ENCODE results near the gene RMND5A.
A peak's percentile ranks its signal among the peaks of the same experiment; 100 is the strongest.

RMND5A gene

DNA sequence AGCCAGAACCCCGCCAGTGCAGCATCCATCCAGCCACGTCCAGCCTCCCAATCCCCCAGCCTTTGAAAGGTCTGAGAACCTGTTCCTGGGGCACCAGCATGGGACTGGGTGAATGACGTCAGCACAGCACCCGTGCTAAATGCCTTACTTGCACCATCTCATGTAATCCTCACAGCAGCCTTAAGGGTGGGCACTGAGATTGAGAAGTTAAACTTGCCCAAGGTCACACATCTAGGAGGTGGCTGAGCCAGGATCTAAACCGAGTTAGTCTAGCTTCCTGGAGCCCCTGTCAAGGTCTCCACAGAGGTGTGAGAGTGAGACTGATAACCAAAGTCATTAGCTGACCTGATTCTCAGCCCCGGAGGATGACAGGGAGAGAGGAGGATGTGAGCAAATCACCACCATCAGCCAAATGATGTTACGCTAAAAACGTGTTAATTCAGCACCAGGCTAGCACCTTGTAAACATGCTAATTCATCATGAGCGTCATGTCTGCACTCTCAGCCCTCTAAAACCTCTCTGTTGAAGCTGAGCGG is 66.0 kb downstream of the RMND5A start:
- H3K36me3 Mint-ChIP-seq, result no peaks in the 10 kb centered on the region

GRCh38 chr2:86787736-86788135 is 67.6 kb downstream of the RMND5A start:
- no peak overlapping the region for H3K4me3 Mint-ChIP-seq
- peaks cover 40 to 46% of the 10 kb centered on the region in 2 donors for H3K27me3 Mint-ChIP-seq
- H3K9me3 Mint-ChIP-seq, result no peaks in the 10 kb centered on the region
- no peaks in the 10 kb centered on the region for H3K36me3 Mint-ChIP-seq
- H3K27ac Mint-ChIP-seq, result no peak overlapping the region
- ATAC-seq (replicated peaks) (no peak), DNase-seq (no peak)
- H3K4me1 Mint-ChIP-seq, result peaks cover 31 to 43% of the 10 kb centered on the region in 2 donors

More for the DNA sequence above, 66.0 kb downstream of the RMND5A start:
- H3K27ac Mint-ChIP-seq, result no peak overlapping the region
- H3K4me3 Mint-ChIP-seq, result no peak overlapping the region
- H3K27me3 Mint-ChIP-seq, result peaks cover 26 to 33% of the 10 kb centered on the region in 2 donors
- ATAC-seq (replicated peaks) (no peak), DNase-seq (no peak)
- H3K9me3 Mint-ChIP-seq, result no peaks in the 10 kb centered on the region
- peaks cover 27 to 51% of the 10 kb centered on the region in 2 donors for H3K4me1 Mint-ChIP-seq

DNA sequence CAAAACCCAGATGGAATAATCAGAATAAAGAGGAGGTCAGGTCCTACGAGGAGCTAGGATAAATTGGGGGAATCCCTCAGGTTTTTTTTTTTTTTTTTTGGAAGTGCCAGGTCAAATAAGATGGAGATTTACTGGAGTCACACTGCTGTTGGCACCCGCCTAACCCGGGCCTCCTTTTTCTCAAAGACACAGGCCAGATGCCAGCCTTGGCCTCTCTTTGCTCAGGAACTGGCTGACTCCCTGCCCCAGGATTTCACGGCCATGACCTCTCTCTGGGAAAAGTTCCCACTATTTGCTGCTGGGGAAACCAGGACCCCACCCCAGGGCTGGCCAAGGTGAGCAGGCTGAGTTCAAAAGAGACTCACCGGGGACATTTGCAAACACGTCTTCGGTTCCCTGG is 68.1 kb downstream of the RMND5A start:
- Mint-ChIP-seq H3K9me3 (no peaks in the 10 kb centered on the region), H3K4me1 (peaks cover 31 to 43% of the 10 kb centered on the region in 2 donors), H3K27ac (no peak overlapping the region), H3K36me3 (no peaks in the 10 kb centered on the region), H3K27me3 (peaks cover 44 to 50% of the 10 kb centered on the region in 2 donors), H3K4me3 (no peak overlapping the region)
- ATAC-seq (replicated peaks) (no peak), DNase-seq (no peak)

DNA sequence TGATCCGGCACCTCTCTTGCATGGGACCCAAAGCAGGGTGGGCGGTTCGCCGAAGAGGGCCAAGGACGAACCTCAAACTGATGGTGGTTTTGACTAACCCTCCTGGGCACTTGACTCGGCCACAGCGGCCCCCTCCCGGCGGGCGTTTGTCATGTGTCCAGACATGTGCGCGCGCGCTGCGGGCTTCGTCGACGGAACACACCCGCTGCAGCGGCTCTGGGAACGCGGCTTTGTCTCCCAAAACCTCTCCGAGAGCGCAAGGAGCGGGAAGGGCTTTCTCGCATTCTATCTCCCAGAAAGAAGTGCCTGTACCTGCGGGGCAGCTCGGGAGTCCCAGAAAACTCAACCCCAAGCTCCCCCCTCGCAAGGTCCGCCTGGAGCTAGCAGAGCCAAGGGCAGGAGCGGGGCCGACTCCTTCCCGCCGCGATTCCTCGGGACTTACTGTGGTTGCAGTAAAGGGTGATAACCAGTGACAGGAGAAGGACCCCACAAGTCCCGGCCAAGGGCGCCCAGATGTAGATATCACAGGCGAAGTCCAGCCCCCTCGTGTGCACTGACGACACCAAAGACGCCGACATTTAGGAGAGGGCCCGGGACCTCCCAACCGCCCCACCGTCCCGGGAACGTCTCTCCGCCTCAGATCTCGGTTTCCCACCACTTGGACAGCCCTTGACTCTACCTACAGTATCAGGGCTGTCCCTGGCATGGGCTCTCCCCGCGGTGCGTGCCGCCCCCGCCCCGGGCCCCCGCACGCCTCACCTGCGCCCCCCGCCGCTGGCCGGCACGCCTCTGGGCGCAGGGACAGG is 69.0 kb downstream of the RMND5A start:
- H3K27me3 Mint-ChIP-seq, result peaks cover 53 to 59% of the 10 kb centered on the region in 2 donors
- H3K27ac Mint-ChIP-seq, result no peak overlapping the region
- ATAC-seq (replicated peaks), result no peak
- H3K4me3 Mint-ChIP-seq, result peak overlapping the region; percentile 32 to 75
- H3K4me1 Mint-ChIP-seq, result peaks cover 24 to 33% of the 10 kb centered on the region in 2 donors
- no peaks in the 10 kb centered on the region for H3K36me3 Mint-ChIP-seq
- DNase-seq, result no peak
- H3K9me3 Mint-ChIP-seq, result no peaks in the 10 kb centered on the region

- ATAC-seq (replicated peaks), result no peak
- Mint-ChIP-seq H3K27ac (peak overlapping the region; percentile 42), H3K36me3 (no peaks in the 10 kb centered on the region), H3K27me3 (peaks cover 58 to 66% of the 10 kb centered on the region in 2 donors), H3K9me3 (peaks cover under 1% of the 10 kb centered on the region in 2 donors), H3K4me3 (peak overlapping the region; percentile 67 to 75), H3K4me1 (peaks cover 20 to 27% of the 10 kb centered on the region in 2 donors)
- DNase-seq, result no peak
Observed at GRCh38 chr2:86789687-86790133, 69.6 kb downstream of the RMND5A start.

- Mint-ChIP-seq H3K27ac (peak overlapping the region; percentile 42), H3K9me3 (peaks cover 5 to 6% of the 10 kb centered on the region in 2 donors), H3K36me3 (peaks cover 4% of the 10 kb centered on the region in 2 donors), H3K27me3 (peaks cover 62 to 70% of the 10 kb centered on the region in 2 donors), H3K4me3 (peak overlapping the region; percentile 67 to 75), H3K4me1 (peaks cover 20 to 24% of the 10 kb centered on the region in 2 donors)
- ATAC-seq (replicated peaks) (peak in 1 of 2 donors; percentile 27), DNase-seq (no peak)
Observed at GRCh38 chr2:86790134-86790675, 70.1 kb downstream of the RMND5A start.

DNA sequence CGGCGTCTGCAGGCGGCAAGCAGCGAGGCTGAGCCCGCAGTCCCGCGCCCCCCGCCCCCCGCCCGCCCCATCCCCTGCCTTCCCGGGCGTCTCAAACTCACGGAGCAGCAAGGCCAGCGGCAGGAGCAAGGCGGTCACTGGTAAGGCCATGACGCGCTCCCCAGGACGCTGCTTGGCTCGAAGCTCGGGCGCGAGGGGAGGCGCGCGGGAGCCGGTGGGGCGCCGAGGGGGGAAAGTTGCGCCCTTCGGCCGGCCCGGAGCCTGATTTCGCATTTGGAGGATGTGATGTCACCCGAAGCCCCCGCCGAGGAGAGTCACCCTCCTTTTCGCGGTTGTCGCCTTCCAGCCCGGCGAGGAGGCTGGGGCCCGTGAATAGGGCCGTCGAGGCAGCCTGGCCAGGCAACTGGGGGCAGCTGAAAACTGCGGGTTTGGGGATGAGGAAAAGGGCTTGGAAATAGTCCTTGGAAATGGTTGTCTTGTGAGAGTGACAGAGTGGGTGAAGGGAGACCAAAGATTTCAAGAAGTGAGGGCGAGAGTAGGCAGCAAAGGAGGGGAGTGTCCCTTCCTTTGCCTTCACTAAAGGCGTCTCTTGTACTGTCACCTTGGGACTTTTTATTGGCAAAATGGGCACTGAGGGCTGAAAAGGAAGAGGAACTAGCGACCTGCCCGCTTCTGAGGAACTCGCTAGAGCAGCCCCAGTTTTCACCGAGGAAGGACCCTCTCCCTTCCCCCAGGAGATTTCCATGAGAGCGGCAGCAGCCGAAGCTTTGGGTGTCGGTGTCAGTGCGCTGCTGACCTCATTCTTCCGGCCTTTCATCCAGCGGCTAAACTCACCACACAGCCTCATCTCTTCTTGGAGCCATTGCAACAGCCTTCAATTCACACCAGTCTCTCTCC is 70.8 kb downstream of the RMND5A start, which contains the start of gene CD8A:
CD8A (minus strand) TSS at position 238 of the 897 bp plus-strand sequence; CDS start at position 150, 88 bp downstream.
- peak; percentile 55 to 71 for ATAC-seq (replicated peaks)
- Mint-ChIP-seq H3K4me3 (peak within 1 kb of the TSS; percentile 75 to 82), H3K27me3 (peaks cover 70 to 78% of the 10 kb centered on the region in 2 donors), H3K4me1 (peaks cover 20 to 24% of the 10 kb centered on the region in 2 donors), H3K27ac (peak within 1 kb of the TSS; percentile 42), H3K9me3 (peaks cover 8 to 13% of the 10 kb centered on the region in 2 donors), H3K36me3 (peaks cover 11% of the 10 kb centered on the region in 2 donors)
- no peak for DNase-seq

DNA sequence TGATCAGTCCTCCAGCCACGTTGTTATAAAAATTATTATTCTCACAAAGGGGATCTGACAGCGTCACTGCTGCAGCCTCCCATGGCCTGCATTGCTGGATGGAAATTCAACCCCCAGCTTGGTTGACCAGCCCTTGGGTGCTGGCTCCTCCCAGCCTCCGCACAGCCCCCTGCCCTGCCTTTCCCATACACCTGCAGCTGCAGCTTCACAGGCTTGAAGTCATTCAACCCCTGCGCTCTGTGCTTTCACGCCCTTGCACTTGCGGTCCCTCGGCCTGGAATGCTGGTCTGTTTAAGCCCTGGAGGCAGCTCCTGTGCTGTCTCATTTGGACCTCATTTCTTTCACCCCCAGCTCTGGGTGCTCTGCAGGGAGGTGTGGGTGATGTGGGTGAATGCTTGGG is 71.5 kb downstream of the RMND5A start:
- peak overlapping the region; percentile 34 to 82 for H3K4me3 Mint-ChIP-seq
- ATAC-seq (replicated peaks) (no peak), DNase-seq (no peak)
- peaks cover 74 to 81% of the 10 kb centered on the region in 2 donors for H3K27me3 Mint-ChIP-seq
- no peak overlapping the region for H3K27ac Mint-ChIP-seq
- H3K4me1 Mint-ChIP-seq, result peaks cover 20 to 24% of the 10 kb centered on the region in 2 donors
- H3K9me3 Mint-ChIP-seq, result peaks cover 11 to 19% of the 10 kb centered on the region in 2 donors
- peaks cover 15 to 16% of the 10 kb centered on the region in 2 donors for H3K36me3 Mint-ChIP-seq

- peaks cover 19 to 24% of the 10 kb centered on the region in 2 donors for H3K4me1 Mint-ChIP-seq
- H3K36me3 Mint-ChIP-seq, result peaks cover 22 to 24% of the 10 kb centered on the region in 2 donors
- peaks cover 71 to 75% of the 10 kb centered on the region in 2 donors for H3K27me3 Mint-ChIP-seq
- peaks cover 19 to 28% of the 10 kb centered on the region in 2 donors for H3K9me3 Mint-ChIP-seq
- no peak overlapping the region for H3K27ac Mint-ChIP-seq
- no peak for ATAC-seq (replicated peaks)
- no peak overlapping the region for H3K4me3 Mint-ChIP-seq
- DNase-seq, result no peak
Observed at GRCh38 chr2:86793752-86794151, 73.7 kb downstream of the RMND5A start.

GRCh38 chr2:86794861-86795260 is 74.8 kb downstream of the RMND5A start:
- ATAC-seq (replicated peaks), result no peak
- Mint-ChIP-seq H3K9me3 (peaks cover 19 to 28% of the 10 kb centered on the region in 2 donors), H3K36me3 (peaks cover 22 to 24% of the 10 kb centered on the region in 2 donors), H3K27ac (no peak overlapping the region), H3K4me3 (no peak overlapping the region), H3K4me1 (peaks cover 17% of the 10 kb centered on the region in 2 donors), H3K27me3 (peaks cover 65 to 67% of the 10 kb centered on the region in 2 donors)
- DNase-seq, result no peak

DNA sequence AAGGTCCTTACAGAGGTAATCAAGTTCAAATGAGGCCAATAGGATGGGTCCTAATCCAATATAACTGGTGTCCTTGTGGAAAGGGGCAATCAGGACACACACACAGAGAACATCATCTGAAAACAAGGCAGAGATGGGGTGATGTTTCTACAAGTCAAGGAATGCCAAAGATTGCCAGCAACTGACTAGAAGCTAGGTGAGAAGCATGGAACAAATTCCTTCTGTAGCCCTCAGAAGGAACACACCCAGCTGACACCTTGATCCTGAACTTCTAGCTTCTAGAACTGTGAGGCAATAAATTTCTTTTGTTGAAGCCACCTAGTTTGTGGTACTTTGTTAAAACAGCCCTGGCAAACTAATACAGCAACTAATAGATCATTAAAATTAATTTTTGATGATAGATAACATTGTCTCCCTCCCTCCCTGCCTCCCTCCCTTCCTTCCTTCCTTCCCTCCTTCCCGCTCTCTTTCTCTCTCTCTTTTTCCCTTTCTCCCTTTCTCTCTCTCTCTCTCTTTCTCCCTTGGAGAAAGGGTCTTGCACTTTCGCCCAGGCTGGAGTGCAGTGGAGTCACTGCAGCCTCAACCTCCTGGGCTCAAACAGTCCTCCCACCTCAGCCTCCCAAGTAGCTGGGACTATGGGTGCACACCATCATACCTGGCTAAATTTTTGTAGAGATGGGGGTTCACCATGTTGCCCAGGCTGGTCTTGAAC is 80.9 kb downstream of the RMND5A start:
- Mint-ChIP-seq H3K36me3 (peaks cover 10 to 12% of the 10 kb centered on the region in 2 donors), H3K27me3 (peaks cover 18 to 24% of the 10 kb centered on the region in 2 donors), H3K4me3 (no peak overlapping the region), H3K9me3 (peaks cover 10 to 14% of the 10 kb centered on the region in 2 donors), H3K27ac (no peak overlapping the region), H3K4me1 (no peaks in the 10 kb centered on the region)
- no peak for ATAC-seq (replicated peaks)
- DNase-seq, result no peak

DNA sequence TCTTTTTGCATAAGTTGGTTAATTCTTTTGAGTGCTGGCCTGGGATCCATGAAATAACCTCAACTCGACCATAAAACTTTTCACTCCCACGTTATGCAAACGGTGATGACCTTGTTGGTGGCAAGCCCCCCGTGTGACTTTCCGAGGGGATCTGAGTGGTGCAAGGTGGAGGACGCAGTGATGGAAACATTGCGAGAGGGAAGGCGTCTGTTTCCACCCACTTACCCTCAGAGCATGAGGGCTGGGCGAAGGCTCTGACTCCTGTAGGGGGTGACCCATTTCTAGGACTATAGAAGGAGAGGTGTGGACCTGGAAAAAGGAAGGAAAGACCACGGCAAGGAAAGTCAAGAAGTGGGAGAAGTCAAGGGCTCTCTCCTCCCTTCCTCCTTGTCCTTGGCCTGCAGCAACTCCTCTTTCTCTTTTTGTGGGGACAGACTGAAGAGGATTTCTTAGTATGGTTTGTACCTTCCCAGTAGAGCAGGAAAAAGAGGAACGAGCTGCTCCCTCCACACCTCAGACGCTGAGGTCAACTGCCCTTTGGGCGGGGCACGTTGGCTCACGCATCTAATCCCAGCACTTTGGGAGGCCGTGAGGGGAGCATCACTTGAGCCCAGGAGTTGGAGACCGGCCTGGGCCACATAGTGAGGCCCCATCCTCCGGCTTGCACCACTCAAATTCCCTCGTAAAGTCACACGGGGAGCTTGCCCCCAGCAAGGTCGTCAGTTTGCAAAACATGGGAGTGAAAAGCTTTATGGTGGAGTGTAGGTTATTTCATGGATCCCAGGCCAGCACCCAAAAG is 86.2 kb downstream of the RMND5A start:
- Mint-ChIP-seq H3K27ac (no peak overlapping the region), H3K27me3 (peaks cover 29 to 44% of the 10 kb centered on the region in 2 donors), H3K36me3 (no peaks in the 10 kb centered on the region), H3K4me3 (peak overlapping the region in 1 of 2 donors; percentile 7), H3K4me1 (peaks cover 15 to 28% of the 10 kb centered on the region in 2 donors), H3K9me3 (no peaks in the 10 kb centered on the region)
- ATAC-seq (replicated peaks) (no peak), DNase-seq (no peak)
